H9 (cell line): ENCODE measurements around the gene MARCHF10. TPM values are rescaled to one million over a fixed set of nuclear protein-coding genes. Genes with fewer than 3 reads are reported as not detected.

Experiments used
- DNase-seq: peaks from one replicate; pipeline ENCODE4 v3.0.0-alpha.2; 2017
- H2AFZ ChIP-seq: one replicate; pipeline ENCODE4 v1.6.1; 2013; ENCODE audit warnings: mild to moderate bottlenecking, low read length, control low read depth, moderate library complexity
- H2AK5ac ChIP-seq: 2 replicates; pipeline ENCODE4 v1.6.1; 2013; ENCODE audit warnings: low read length, control low read depth, mixed read lengths; ENCODE audit not compliant: insufficient read length
- H2BK120ac ChIP-seq: one replicate; pipeline ENCODE4 v1.6.1; 2013; ENCODE audit warnings: low read depth, mild to moderate bottlenecking, low read length, control low read depth, inconsistent platforms; ENCODE audit not compliant: poor library complexity, severe bottlenecking
- H2BK12ac ChIP-seq: 2 replicates; pipeline ENCODE4 v1.6.1; 2013; ENCODE audit warnings: low read length, control low read depth, mixed read lengths, low read depth; ENCODE audit not compliant: insufficient read length
- H2BK15ac ChIP-seq: 2 replicates; pipeline ENCODE4 v1.6.1; 2013; ENCODE audit warnings: low read depth, low read length, control low read depth
- H2BK20ac ChIP-seq: one replicate; pipeline ENCODE4 v1.6.1; 2013; ENCODE audit warnings: low read depth, mild to moderate bottlenecking, low read length, control low read depth, inconsistent platforms; ENCODE audit not compliant: poor library complexity, severe bottlenecking
- H2BK5ac ChIP-seq: 2 replicates; pipeline ENCODE4 v1.6.1; 2013; ENCODE audit warnings: low read length, control low read depth, mixed read lengths; ENCODE audit not compliant: insufficient read length
- H3K14ac ChIP-seq: 2 replicates; pipeline ENCODE4 v1.6.1; 2013; ENCODE audit warnings: low read length, control low read depth; ENCODE audit not compliant: insufficient read depth
- H3K18ac ChIP-seq: 2 replicates; pipeline ENCODE4 v1.6.1; 2013; ENCODE audit warnings: low read depth, mild to moderate bottlenecking, mixed read lengths, low read length, control low read depth; ENCODE audit not compliant: insufficient read length
- H3K23ac ChIP-seq: 2 replicates; pipeline ENCODE4 v1.6.1; 2013; ENCODE audit warnings: low read length, control low read depth, mixed read lengths, low read depth; ENCODE audit not compliant: insufficient read length
- H3K23me2 ChIP-seq: 2 replicates; pipeline ENCODE4 v1.6.1; 2013; ENCODE audit warnings: low read depth, mild to moderate bottlenecking, mixed read lengths, low read length, control low read depth; ENCODE audit not compliant: insufficient read length, poor library complexity, severe bottlenecking
- H3K27ac ChIP-seq: 2 replicates; pipeline ENCODE4 v1.5.1; 2013; ENCODE audit warnings: low read length, control low read depth, mixed read lengths, low read depth; ENCODE audit not compliant: insufficient read length
- H3K27me3 ChIP-seq: 2 replicates; pipeline ENCODE4 v1.6.1; 2013; ENCODE audit warnings: low read length, control low read depth, inconsistent platforms; ENCODE audit not compliant: insufficient read depth
- H3K4ac ChIP-seq: 2 replicates; pipeline ENCODE4 v1.6.1; 2013; ENCODE audit warnings: low read depth, mild to moderate bottlenecking, control low read depth, inconsistent platforms, low read length, moderate library complexity
- H3K4me1 ChIP-seq: 2 replicates; pipeline ENCODE4 v1.6.1; 2013; ENCODE audit warnings: low read length, control low read depth, inconsistent platforms; ENCODE audit not compliant: insufficient read depth
- H3K4me2 ChIP-seq: 2 replicates; pipeline ENCODE4 v1.6.1; 2013; ENCODE audit warnings: low read length, control low read depth, mixed read lengths; ENCODE audit not compliant: insufficient read length, insufficient read depth
- H3K56ac ChIP-seq: 2 replicates; pipeline ENCODE4 v1.6.1; 2013; ENCODE audit warnings: low read depth, mild to moderate bottlenecking, mixed read lengths, low read length, control low read depth; ENCODE audit not compliant: insufficient read length
- H3K79me1 ChIP-seq: 2 replicates; pipeline ENCODE4 v1.6.1; 2013; ENCODE audit warnings: low read depth, mild to moderate bottlenecking, moderate library complexity, low read length, control low read depth, inconsistent platforms; ENCODE audit not compliant: insufficient read depth, poor library complexity, severe bottlenecking
- H3K79me2 ChIP-seq: 2 replicates; pipeline ENCODE4 v1.6.1; 2013; ENCODE audit warnings: low read length, control low read depth, inconsistent platforms; ENCODE audit not compliant: insufficient read depth
- H3K9ac ChIP-seq: 2 replicates; pipeline ENCODE4 v1.6.1; 2013; ENCODE audit warnings: low read length, control low read depth, mixed read lengths; ENCODE audit not compliant: insufficient read length; ENCODE audit errors: extremely low read depth
- H3K9me3 ChIP-seq: one replicate; pipeline ENCODE4 v1.6.1; 2013; ENCODE audit warnings: low read depth, low read length, inconsistent platforms; ENCODE audit not compliant: control insufficient read depth
- H3T11ph ChIP-seq: one replicate; pipeline ENCODE4 v1.6.1; 2013; ENCODE audit warnings: mild to moderate bottlenecking, low read length, control low read depth, inconsistent platforms
- H4K20me1 ChIP-seq: one replicate; pipeline ENCODE4 v1.6.1; 2013; ENCODE audit not compliant: control insufficient read depth, insufficient read length, insufficient read depth
- H4K5ac ChIP-seq: 2 replicates; pipeline ENCODE4 v1.6.1; 2013; ENCODE audit warnings: low read depth, mild to moderate bottlenecking, mixed read lengths, low read length, control low read depth; ENCODE audit not compliant: insufficient read length
- H4K8ac ChIP-seq: replicated peaks from 2 replicates; pipeline ENCODE4 v1.6.1; 2013; ENCODE audit warnings: low read length, control low read depth, mixed read lengths, low read depth; ENCODE audit not compliant: insufficient read length
- H4K91ac ChIP-seq: 2 replicates; pipeline ENCODE4 v1.6.1; 2013; ENCODE audit warnings: low read depth, mild to moderate bottlenecking, moderate library complexity, mixed read lengths, low read length, control low read depth; ENCODE audit not compliant: insufficient read length
- H3K27ac Mint-ChIP-seq, 3 experiments: 2 replicates in 2 of 3; 3 replicates in 1 of 3; pipeline ENCODE4 v1.8.0; 2020 to 2021; ENCODE audit warnings: mixed read lengths in 3 of 3, mild to moderate bottlenecking in 1 of 3, moderate library complexity in 1 of 3
- H3K27me3 Mint-ChIP-seq: 2 replicates; pipeline ENCODE4 v1.8.0; 2021; ENCODE audit warnings: low read depth, mild to moderate bottlenecking, moderate library complexity, mixed read lengths
- H3K36me3 Mint-ChIP-seq, 3 experiments: 2 replicates in 2 of 3; 3 replicates in 1 of 3; pipeline ENCODE4 v1.8.0; 2020 to 2021; ENCODE audit warnings: low read depth in 3 of 3, mixed read lengths in 3 of 3; ENCODE audit not compliant: insufficient read depth in 1 of 3
- H3K4me1 Mint-ChIP-seq, 2 experiments: 2 replicates each; pipeline ENCODE4 v1.8.0; 2020; ENCODE audit warnings: mixed read lengths in 2 of 2
- H3K4me3 Mint-ChIP-seq, 2 experiments: 2 replicates in 1 of 2; 3 replicates in 1 of 2; pipeline ENCODE4 v1.8.0; 2020 to 2021; ENCODE audit warnings: mild to moderate bottlenecking in 2 of 2, mixed read lengths in 2 of 2, moderate library complexity in 1 of 2
- H3K9me3 Mint-ChIP-seq, 2 experiments: 2 replicates in 1 of 2; 3 replicates in 1 of 2; pipeline ENCODE4 v1.8.0; 2020; ENCODE audit warnings: mild to moderate bottlenecking in 2 of 2, mixed read lengths in 2 of 2, moderate library complexity in 1 of 2
- WGBS: extraction: QIAGEN DNeasy Blood & Tissue Kit; methylation state at CpG from one replicate; pipeline ENCODE4 v1.1.7; 2013; ENCODE audit warnings: missing lambda C conversion rate, low lambda C conversion rate, mixed read lengths; ENCODE audit not compliant: insufficient read length; ENCODE audit errors: extremely low coverage; 5-methylcytosine and 5-hydroxymethylcytosine counted together
- total RNA-seq: library from RNA; stranded (reverse); gene quantifications from 2 replicates; pipeline ENCODE4 v1.2.1, GENCODE V29; 2021
- TF ChIP-seq, protein P1 (sequence below): fragments of 200-600 bp; sonication (generic); conservative IDR thresholded peaks from 3 replicates; pipeline ENCODE4 v1.8.0; 2021; ENCODE audit warnings: antibody characterized with exemption, mild to moderate bottlenecking

Gene MARCHF10
- total RNA-seq, 1 experiment from 2014 or later, result not detected

DNA sequence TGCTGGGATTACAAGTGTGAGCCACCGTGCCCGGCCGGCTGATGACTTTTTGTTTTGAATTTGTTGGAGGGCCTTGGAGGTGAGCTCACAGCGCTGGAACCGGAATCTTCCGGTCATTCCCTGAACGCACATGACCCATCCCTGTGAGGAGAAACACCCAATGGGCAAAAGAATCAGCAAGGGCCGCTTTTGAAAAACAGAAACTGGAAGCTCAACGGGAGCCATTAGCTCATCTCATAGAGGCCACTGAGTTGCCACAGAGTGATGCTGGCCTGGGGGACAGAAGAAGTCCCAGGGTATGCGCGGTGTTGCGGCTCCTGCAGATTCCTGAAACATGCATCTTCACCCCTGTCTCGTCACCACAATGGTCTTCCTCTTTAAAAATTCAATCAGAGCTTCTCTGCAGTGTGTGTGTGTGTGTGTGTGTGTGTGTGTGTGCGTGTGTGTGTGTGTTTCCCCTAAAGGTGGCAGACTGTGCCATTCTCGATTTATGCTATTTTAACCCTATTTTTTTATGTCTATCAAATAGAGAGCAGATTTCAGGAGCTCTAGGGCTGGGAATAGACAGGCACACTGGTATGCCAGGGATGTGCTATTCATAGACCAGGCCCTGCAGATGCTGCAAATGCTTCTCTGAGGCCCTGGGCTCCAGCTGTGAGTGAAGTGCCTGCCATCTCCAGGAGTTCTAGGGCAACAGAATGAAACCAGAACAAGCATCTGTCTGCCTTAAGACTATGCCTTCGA, 68.3 kb downstream of the MARCHF10 start:
- no CpG with 5 or more reads among the region's 16 CpGs for WGBS
- no peak overlapping the region for H4K91ac ChIP-seq
- no peaks in the 10 kb centered on the region for H3K23me2 ChIP-seq
- H2BK5ac ChIP-seq, result no peak overlapping the region
- H4K8ac ChIP-seq, result no peak overlapping the region
- no peaks in the 10 kb centered on the region for H3K36me3 Mint-ChIP-seq
- H3K23ac ChIP-seq, result no peak overlapping the region
- H3K27me3 ChIP-seq, result no peaks in the 10 kb centered on the region
- no peaks in the 10 kb centered on the region for H3K27me3 Mint-ChIP-seq
- H2BK12ac ChIP-seq, result no peak overlapping the region
- H2BK120ac ChIP-seq, result no peak overlapping the region
- no peaks in the 10 kb centered on the region for H3K9me3 ChIP-seq
- peak; percentile 70 for DNase-seq
- no peak overlapping the region for H3K27ac ChIP-seq
- no peak overlapping the region for H3K56ac ChIP-seq
- no peak overlapping the region for H3K14ac ChIP-seq
- no peaks in the 10 kb centered on the region for H3K79me2 ChIP-seq
- no peaks in the 10 kb centered on the region for H3K79me1 ChIP-seq
- H2BK15ac ChIP-seq, result no peak overlapping the region
- H4K5ac ChIP-seq, result no peak overlapping the region
- peaks cover 32 to 36% of the 10 kb centered on the region in 2 experiments for H3K4me1 Mint-ChIP-seq
- H3K4me1 ChIP-seq, result peaks cover 12% of the 10 kb centered on the region; the same call in 1 of the 2 replicates
- no peak overlapping the region for H2AK5ac ChIP-seq
- TF ChIP-seq, protein P1, sequence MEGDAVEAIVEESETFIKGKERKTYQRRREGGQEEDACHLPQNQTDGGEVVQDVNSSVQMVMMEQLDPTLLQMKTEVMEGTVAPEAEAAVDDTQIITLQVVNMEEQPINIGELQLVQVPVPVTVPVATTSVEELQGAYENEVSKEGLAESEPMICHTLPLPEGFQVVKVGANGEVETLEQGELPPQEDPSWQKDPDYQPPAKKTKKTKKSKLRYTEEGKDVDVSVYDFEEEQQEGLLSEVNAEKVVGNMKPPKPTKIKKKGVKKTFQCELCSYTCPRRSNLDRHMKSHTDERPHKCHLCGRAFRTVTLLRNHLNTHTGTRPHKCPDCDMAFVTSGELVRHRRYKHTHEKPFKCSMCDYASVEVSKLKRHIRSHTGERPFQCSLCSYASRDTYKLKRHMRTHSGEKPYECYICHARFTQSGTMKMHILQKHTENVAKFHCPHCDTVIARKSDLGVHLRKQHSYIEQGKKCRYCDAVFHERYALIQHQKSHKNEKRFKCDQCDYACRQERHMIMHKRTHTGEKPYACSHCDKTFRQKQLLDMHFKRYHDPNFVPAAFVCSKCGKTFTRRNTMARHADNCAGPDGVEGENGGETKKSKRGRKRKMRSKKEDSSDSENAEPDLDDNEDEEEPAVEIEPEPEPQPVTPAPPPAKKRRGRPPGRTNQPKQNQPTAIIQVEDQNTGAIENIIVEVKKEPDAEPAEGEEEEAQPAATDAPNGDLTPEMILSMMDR, result no peak
- H3K9me3 Mint-ChIP-seq, result no peaks in the 10 kb centered on the region
- no peak overlapping the region for H2BK20ac ChIP-seq
- no peak overlapping the region for H3K9ac ChIP-seq
- no peak overlapping the region for H3K4me3 Mint-ChIP-seq
- no peak overlapping the region for H2AFZ ChIP-seq
- H3T11ph ChIP-seq, result no peak overlapping the region
- H3K4me2 ChIP-seq, result no peak overlapping the region
- no peaks in the 10 kb centered on the region for H4K20me1 ChIP-seq
- H3K4ac ChIP-seq, result no peak overlapping the region
- H3K18ac ChIP-seq, result no peak overlapping the region
- H3K27ac Mint-ChIP-seq, result peak overlapping the region in 1 of 3 experiments; percentile 92; a peak in 3 of 7 replicates
